Measurements from ENCODE around the gene CD93. TPM values are rescaled to one million over a fixed set of nuclear protein-coding genes. Genes with fewer than 3 reads are reported as not detected.

The CD93 gene
- polyA plus RNA-seq, 1 experiment: 0.02 TPM

DNA sequence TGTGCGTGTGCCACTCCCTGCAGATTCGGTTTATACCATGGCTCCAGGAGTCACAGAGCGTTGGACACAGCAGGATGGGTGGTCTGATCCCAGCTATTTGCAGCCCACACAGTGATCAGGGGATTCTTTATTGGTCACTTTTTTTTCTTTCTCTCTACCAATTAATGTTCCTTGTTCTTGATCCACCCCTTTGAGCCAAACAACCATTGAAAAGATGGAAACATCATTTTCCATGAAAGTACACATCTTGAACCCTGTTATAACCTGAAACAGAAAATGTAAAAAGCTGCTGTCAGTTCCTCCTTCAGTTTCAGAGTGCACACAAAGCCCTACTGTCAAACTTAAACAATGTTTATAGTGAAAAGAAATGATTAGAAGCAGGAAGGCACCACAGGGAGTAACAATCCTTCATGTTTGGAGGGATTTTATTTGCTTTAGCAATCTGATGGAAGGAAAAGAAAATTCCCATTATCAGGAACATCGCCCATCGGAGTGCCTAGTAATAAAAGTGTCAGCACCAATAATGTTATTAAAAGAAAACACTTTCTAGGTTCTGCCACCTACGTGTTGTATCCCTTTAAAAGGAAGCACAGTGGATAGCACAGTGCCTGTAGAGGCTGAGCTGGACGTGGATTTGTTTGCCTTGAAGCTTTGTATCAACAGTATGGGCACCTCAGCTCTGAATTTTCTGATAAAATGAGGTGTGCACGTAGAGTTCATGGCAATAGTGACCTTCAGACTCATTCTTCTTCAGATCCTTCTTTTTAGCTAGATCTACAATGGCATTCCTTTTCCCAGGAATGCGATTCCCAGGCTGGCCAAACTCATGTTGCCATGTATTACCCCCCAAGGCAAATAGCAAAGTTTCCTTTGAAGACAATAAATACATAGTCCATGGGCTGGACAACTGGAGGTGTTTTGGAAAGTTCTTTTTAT lies 20.6 kb downstream of the CD93 start:
- H3K4me3 ChIP-seq (ENCODE audit: low read depth, low read length): no peak overlapping the region
- peaks cover 11% of the 10 kb centered on the region for H3K27me3 ChIP-seq (ENCODE audit: control insufficient read depth, insufficient read depth, low read length)
- POLR2A ChIA-PET: no interaction called here
- TF ChIP-seq, protein P1, sequence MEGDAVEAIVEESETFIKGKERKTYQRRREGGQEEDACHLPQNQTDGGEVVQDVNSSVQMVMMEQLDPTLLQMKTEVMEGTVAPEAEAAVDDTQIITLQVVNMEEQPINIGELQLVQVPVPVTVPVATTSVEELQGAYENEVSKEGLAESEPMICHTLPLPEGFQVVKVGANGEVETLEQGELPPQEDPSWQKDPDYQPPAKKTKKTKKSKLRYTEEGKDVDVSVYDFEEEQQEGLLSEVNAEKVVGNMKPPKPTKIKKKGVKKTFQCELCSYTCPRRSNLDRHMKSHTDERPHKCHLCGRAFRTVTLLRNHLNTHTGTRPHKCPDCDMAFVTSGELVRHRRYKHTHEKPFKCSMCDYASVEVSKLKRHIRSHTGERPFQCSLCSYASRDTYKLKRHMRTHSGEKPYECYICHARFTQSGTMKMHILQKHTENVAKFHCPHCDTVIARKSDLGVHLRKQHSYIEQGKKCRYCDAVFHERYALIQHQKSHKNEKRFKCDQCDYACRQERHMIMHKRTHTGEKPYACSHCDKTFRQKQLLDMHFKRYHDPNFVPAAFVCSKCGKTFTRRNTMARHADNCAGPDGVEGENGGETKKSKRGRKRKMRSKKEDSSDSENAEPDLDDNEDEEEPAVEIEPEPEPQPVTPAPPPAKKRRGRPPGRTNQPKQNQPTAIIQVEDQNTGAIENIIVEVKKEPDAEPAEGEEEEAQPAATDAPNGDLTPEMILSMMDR (IDR thresholded peaks at IDR 0.05; ENCODE audit: low read depth, low read length): no peak
- CTCF ChIA-PET: interaction anchor here (1.0 kb wide), 1 partner anchor 170 kb away, joined by 4 read pairs; no protein-coding TSS in a partner anchor
- H3K27ac ChIP-seq (ENCODE audit: low read depth, low read length): no peak overlapping the region
- no peaks in the 10 kb centered on the region for H3K9me3 ChIP-seq (ENCODE audit: control insufficient read depth, insufficient read depth, low read length)
- no peak for DNase-seq (ENCODE audit: low read depth, low spot score)

DNA sequence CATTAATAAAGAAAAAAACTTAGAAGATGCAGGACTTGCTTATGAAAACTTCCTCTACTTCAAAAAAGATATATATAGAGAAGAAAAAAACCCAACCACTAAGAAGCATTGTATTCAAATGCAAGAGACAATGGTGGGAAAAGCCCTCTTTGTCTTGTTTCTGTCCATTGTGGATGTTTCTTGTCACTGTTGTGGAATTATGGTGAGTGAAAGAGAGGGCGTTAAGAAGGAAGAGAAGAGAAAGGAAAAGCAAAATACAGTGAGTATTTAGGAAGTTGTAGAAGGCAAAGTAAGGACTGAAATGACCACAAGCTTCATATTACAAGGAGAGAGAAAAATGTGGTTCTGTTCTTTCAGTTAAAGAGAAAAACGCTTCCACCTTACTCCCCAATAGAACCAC lies 22.5 kb downstream of the CD93 start:
- ChIA-PET CTCF (interaction anchor here (1.1 to 5.4 kb wide), 4 partner anchors 12 to 371 kb away, joined by 3 to 34 read pairs (median 4); no protein-coding TSS in a partner anchor), POLR2A (no interaction called here)
- Histone ChIP-seq H3K4me3 (ENCODE audit: low read depth, low read length) (no peak overlapping the region), H3K27me3 (ENCODE audit: control insufficient read depth, insufficient read depth, low read length) (peaks cover 7% of the 10 kb centered on the region), H3K27ac (ENCODE audit: low read depth, low read length) (no peak overlapping the region), H3K9me3 (ENCODE audit: control insufficient read depth, insufficient read depth, low read length) (no peaks in the 10 kb centered on the region)
- TF ChIP-seq, protein P1 (IDR thresholded peaks at IDR 0.05; ENCODE audit: low read depth, low read length): no peak
- DNase-seq (ENCODE audit: low read depth, low spot score): no peak

DNA sequence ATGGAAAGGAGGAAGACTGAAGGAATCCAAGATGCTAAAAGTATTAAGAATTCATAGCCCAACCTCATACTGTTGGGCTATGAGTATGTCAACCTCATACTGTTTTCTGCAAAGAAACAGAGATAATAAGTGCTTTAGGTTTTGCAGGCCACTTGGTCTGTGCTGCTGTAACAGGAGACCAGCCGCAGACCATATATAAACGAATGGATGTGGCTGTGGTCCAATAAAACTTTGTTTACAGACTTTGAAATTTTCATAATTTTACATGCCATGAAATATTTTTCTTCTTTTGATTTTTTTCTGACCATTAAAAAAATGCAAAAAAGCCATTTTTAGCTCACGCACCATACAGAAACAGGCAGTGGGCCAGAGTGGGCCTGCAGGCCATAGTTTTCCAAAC lies 23.0 kb downstream of the CD93 start:
- Histone ChIP-seq H3K9me3 (ENCODE audit: control insufficient read depth, insufficient read depth, low read length) (no peaks in the 10 kb centered on the region), H3K27me3 (ENCODE audit: control insufficient read depth, insufficient read depth, low read length) (peaks cover 7% of the 10 kb centered on the region), H3K4me3 (ENCODE audit: low read depth, low read length) (no peak overlapping the region), H3K27ac (ENCODE audit: low read depth, low read length) (no peak overlapping the region)
- CTCF ChIA-PET: interaction anchor here (1.1 to 5.4 kb wide), 5 partner anchors 12 to 371 kb away, joined by 3 to 34 read pairs (median 5); no protein-coding TSS in a partner anchor
- TF ChIP-seq, protein P1 (IDR thresholded peaks at IDR 0.05; ENCODE audit: low read depth, low read length): no peak
- POLR2A ChIA-PET: no interaction called here
- no peak for DNase-seq (ENCODE audit: low read depth, low spot score)

DNA sequence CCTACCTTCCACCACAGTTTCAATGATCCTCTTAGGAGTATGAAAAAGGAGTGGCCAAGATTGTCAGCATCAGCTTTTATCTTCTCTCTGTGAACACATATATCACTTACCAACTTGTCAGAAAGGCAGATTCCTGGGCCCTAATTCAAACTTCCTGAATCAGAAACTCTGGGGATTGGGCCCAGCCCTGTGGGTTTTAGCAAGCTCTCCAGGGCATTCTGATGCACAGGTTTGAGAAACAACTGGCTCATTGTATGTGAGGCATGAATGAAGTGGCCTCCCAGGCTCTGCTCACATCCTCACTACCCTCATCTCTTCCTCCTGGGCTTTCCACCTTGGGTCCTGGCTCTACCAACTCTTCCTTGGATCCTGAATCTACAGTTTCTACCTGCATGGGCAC lies 23.5 kb downstream of the CD93 start:
- CTCF ChIA-PET: interaction anchor here (1.3 to 5.4 kb wide), 4 partner anchors 12 to 370 kb away, joined by 3 to 34 read pairs (median 8); no protein-coding TSS in a partner anchor
- DNase-seq (ENCODE audit: low read depth, low spot score): no peak

More for the DNA sequence above, 23.5 kb downstream of the CD93 start:
- H3K27ac ChIP-seq (ENCODE audit: low read depth, low read length): no peak overlapping the region
- H3K9me3 ChIP-seq (ENCODE audit: control insufficient read depth, insufficient read depth, low read length): no peaks in the 10 kb centered on the region
- POLR2A ChIA-PET: interaction anchor here (1.9 kb wide), 1 partner anchor 172 kb away, joined by 7 read pairs; no protein-coding TSS in a partner anchor
- H3K4me3 ChIP-seq (ENCODE audit: low read depth, low read length): no peak overlapping the region
- H3K27me3 ChIP-seq (ENCODE audit: control insufficient read depth, insufficient read depth, low read length): peaks cover 7% of the 10 kb centered on the region
- TF ChIP-seq, protein P1 (IDR thresholded peaks at IDR 0.05; ENCODE audit: low read depth, low read length): no peak
